Activated naive CD4-positive, alpha-beta T cell treated with anti-CD3 and anti-CD28 coated beads, Interleukin-2, amount 50 U/mL, for 16 hours (primary cell): ENCODE data around the gene SYTL2.

Experiments
- DNase-seq: peaks from one replicate; pipeline ENCODE4 v3.0.0-alpha.2; 2020

Gene SYTL2

DNA sequence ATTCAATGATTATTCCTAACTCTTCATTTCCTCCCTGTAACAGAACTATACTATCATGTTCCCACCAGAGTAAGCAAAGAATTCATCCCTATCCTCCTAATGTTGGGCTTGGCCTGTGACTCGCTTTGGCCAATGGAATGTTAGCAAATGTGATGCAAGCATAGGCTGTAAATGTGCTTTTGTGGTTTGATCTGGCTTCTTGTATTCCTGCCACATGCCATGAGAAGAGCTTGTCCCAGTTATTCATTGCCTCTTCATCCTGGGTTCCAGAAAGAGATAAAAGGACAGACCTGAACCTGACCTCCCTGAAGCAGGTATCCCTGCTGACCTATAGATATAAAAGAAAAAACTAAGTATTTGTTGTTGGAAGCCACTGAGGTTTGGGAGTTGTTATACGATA lies 51.0 kb downstream of the SYTL2 start:
- DNase-seq = no peak

DNA sequence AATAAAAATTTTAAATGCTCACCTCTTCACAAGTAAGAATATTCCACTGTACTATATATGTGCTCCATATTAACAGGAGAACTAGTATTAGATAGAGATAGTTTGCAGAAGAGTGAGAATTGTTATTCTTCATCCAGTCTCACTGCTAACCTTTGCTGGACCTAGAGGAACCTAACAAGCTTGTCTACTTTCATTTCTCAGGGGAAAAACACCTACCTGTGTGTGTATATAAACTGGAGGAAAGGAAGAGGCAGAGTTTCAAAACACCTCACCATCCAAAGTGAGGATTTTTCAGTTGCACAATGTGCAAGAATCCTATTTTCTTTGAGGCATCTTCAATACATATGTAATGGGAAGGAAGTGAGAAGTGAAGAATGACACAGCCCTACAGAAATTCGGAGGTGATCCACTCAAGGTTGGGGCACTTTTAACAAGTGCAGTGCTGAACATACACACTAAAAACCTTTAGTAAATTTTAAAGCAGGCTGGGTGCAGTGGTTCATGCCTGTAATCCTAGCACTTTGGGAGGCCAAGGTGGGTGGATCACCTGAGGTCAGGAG lies 52.4 kb downstream of the SYTL2 start:
- DNase-seq = no peak

DNA sequence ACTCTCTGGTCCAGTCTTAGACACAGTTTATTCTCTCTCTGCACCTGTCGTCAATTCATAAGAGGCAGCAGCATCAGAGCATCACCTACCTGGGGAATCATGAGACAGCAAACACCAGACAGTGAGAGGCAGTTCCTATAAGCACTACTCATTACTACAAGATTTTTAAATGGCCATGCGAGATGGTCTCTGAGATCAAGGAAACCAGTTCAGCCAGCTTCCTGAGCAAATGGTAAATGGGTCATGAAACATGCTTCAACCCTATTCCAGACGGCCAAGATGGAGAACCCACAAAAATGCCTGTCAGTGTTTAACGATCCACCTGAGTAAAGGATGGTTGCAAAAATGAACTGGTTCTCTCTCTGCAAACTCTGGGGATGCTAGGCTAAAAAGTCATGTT lies 52.9 kb downstream of the SYTL2 start:
- DNase-seq = no peak

DNA sequence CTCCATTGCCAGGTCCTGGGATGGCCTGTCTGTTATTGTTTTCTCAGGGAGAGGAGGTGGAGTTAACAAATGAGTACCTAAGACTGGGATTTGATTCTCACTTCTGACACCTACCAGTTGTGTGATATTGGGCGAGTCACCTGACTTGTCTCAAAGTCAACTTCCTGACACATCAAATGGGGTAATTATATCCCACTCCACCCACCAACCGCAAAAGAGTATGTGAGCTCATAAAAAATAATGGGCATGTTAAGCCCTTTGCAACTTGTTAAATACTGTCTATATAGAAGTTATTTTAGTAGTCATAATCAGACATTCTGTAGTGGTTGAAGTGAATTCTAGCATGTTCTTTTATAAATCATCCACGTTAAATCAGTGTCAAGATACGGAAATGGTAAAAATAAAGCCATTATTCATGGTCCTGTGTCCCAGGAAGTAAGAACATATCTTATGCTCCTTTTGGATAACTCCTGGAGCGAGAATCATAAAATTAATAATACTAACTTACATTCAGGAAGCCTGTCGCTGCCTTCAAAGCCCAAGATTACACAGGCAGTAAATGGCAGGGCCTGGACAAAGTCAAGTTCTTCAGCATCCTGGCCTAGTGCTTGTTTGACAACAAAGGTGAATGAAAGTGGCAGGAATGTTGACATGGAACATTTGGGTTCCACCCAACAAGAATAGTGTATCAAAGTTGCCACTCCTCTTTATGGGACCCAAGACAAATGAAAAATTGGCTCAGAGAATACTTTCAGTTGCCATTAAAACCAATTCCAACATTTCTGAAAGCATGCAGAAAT lies 54.3 kb downstream of the SYTL2 start:
- DNase-seq = peak; percentile 20

DNA sequence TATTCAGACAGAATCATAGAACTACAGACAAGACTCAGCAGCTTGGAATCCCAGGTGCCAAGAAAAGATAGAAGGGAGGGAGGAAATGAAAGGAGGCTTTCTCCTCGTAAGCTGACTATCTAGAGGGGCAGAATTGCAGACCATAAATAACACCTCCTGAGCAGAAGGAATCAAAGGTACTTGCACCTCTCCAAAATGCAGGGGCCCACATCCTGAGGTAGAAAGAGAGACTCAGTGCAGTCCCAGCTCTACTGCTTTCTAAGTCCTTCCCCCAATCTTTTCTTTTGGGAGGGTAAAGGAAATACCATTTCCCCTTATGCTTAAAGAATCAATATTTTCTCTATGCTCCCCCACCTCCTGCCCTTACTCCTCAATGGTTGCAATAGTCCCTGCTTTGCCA lies 55.2 kb downstream of the SYTL2 start:
- no peak for DNase-seq

DNA sequence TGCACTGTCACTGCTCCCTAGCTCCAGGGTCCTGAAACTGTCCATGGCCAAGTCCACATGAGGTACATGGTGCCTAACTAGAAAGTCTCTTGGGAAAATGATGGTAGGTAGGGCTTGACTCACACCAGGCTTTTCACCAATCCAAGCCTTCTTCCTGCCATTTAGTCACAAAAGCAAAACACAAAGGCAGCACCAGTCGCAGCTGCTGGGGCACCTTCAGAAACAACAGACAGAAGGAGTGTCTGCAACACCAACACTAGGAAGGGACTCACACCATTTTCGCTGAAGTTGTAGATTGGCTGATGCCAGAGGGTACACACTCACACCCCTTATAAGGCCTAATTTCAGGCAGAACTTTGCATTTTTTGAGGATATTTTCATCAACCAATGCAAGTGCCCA lies 55.7 kb downstream of the SYTL2 start:
- no peak for DNase-seq

DNA sequence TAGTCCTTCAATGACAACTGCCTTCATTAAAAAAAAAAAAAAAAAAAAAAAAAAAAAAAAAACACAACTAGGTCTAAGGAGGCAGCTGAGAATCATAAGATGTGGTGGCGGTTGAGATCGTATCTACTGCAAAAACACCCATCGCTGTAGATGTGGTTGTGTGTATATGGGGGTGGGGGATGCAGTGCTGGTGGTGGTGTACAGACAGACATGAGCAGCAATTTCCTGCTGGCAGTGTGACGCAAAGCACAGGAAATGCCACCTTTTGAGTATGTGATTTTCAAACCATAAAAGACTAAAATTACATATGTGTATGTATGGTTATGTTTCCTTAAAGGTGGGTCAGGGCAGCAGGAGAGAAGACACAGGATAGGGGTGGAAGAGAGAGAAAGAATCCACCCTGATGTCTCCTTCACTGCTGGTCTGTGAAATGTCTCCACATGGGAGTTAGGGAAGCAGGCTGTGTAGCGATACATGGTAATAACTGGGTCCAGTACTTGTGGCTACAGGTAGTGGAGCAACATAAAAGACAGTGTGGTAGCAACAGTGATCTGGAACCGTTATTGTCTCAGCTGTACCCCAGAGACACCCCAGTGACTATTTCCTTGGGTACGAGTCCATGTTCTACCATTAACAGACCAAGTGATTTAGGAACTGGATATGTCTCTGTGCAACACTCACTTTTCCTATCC lies 57.9 kb downstream of the SYTL2 start:
- peak; percentile 84 for DNase-seq

DNA sequence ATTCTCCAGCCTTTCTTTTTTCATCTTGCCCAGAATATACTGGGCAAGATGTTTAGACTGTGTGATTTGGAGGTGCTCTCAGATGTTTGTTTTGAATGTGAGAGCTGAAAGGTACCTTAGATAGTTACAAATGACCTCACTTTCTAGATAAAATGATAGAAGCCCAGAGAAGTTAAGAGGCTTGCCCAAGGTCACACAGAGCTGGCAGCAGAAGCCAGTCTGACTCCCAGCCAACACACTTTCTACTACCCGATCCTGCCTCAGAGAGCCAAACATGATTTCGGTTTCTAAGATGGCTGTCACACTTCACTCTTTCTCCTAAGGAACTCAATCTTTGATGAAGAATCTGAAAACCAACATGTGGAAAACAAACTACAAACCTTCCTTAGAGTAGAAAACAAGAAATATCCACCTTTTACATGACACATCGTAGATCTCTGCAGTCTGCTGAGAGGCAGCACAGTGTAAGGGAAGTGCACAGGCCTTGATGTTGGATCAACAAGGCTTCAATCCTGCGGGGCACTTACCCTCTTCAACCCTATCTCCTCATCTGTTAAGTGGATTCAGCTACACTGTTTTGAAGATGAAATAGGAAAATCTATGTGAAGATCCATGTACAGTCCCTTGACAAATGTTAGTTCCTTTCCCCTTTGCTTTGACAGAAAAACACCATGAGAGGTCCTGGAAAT lies 58.6 kb downstream of the SYTL2 start:
- DNase-seq = no peak

DNA sequence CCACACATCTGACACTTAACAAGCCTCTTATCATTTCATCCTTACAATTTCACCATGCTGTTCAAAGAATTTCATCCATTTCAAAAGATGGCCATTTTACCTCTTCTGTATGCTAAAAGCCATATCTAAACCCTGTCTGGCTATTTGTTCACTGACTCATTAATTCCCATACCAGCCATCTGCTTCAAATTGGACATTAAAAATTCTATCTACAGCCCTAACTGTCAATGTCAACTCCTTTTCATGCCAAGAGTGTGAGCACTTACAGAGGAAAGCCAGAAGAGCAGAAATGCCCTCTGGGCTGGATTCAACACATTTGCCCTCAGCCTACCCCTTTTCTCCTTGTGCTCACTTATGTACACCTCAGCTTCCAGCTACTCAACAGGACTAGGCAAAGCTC lies 59.2 kb downstream of the SYTL2 start:
- DNase-seq = no peak

DNA sequence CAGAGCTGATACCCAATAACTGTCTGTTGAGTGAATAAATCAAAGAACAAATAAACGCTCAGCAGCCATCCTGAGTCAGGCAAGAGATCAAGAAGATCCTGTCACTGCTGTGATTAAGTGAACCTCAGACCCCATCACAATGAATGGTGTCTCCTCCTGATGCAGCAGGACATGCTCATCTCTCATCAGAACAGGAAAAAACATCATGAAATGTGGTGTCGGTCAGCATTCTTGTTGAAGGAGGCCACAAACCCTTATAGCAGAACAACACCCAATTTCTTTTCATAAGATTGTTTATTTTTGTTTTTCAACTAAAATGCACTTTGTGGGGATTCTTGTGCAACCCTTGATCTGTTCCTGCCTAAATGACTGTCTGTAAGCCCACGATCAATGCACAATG lies 60.3 kb downstream of the SYTL2 start:
- no peak for DNase-seq

DNA sequence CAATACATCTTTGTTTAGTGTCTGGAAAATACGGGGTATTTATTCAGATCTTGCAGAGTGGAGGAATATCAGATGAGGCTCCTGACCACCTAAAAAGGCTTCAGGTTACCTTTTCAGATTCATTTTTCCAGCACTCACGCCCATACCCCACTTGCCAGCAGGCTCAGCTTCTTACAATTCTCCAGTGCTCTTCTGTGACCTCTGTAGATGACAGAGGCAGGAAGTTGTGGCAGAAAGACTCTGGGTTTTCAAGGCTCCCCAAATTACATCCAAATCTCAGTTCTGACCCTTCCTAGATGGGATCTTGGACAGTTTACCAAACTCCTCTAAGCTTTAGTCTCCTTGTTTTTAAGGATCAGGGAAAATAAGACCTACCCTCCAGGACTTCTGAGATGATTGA lies 61.1 kb downstream of the SYTL2 start:
- no peak for DNase-seq

DNA sequence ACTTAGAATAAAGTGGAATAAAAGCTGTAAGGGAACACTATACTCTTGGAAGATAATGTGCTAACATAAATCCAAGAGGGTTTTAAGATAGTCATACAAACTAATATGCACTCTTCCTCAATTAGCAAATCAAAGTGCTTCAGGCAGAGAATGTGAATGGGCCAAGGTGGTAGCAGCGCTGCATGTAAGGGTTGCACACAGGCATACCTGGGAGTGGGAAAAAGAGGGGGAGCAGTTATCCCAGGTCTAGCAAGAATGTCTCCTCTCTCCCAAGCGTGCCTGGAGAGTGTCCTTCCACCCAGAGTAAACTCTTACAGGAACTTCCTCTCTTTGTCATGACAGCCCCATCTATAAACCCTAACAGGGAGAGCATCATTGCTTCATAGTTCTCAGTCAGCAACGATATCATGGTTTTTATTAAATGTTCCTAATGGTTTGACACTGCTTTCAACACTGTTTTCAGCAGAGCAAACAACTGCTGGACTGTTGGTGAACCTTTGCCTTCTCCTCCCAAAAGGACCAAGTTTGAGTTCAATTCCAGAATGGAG lies 61.6 kb downstream of the SYTL2 start:
- no peak for DNase-seq

DNA sequence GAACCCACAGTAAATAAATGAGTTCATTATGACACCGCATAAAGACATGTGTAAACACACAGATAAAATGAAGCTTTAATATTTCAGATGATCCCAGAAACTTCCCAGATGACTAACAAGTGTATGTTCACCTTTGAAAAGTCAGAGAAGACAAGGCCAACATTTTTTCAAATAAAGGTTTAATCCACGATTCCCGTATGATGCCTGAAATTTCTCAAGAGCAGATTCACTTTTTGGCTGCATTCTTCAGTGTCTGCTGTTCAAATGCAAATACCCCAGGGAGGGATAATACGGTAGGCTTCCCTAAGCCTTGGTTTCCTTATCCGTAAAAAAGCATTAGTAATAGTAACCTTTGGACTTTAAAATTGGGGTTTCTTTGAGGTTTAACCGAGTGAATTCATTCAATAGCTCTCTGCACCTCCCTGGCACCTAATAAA lies 62.5 kb downstream of the SYTL2 start:
- no peak for DNase-seq

DNA sequence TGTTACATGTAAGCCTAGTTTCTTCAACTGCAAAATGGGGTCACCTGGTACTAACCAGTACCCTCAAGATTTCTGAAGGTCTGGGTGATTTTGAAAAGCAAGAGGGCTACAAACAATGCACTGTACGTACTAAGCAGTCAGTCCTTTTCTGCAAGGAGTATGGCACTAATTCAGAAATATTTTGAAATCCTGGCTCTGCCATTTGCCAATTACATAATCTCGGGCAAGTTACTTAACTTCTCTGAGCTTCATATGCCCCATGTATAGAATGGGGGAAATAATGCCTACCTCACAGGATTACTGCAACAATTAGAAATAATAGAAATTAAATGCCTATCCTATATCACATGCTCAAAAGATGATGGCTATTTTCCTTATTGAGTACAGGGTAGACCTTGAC lies 64.3 kb downstream of the SYTL2 start:
- no peak for DNase-seq

DNA sequence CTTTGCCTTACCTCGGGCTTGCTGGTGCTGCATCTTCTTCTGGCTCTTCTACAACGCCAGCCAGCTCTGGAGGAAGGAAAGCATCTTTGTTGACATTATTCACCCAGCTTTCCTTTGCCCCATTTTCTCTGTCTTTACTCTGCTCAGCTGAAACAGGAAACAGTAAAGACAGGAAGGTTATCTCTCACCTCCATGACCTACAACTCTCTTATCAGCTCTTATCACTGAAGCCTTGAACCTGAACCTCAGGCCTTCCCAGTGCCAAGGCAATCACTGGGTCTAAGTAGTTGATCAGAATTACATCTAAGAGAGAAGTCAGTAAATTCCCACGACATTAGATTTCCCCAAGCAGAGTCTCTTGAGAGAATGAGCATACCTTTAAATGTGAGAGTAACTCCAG lies 65.3 kb downstream of the SYTL2 start:
- DNase-seq = no peak

DNA sequence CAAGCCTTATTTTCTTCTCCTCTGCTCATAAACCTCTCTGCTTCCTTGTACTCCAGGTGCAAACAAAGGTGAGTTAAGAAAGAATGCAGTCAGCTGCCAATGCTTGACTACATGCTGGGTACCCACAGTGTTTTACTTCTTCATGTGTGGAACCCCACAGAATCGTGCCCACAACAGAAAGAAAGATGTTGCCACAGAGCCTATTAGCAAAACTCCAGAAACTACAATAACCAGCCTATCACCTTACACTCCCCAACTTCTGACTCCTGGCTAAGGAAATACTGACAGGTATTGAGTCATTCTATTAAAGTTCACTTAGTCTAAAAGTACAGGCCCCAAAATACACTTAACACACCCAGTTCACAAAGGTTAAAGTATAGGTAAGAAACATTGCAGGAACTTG lies 68.1 kb downstream of the SYTL2 start:
- no peak for DNase-seq

DNA sequence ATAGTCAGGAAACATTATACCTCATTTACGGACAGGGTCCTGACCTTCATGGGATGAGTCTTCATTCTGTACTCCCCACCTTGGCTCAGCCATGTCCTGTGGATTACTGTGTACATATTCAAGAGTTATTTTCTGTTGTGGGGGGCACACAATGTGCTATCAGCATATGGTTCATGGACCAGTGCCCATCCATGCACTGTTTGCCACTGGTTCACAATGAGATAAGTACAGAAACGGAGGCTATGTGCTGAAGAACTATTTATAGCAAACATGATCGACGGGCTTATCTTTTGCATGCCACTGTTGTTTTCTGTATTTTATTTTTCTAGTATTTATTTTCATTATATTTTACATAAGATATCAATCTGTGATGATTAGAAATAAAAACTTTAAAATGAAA lies 68.6 kb downstream of the SYTL2 start:
- no peak for DNase-seq

DNA sequence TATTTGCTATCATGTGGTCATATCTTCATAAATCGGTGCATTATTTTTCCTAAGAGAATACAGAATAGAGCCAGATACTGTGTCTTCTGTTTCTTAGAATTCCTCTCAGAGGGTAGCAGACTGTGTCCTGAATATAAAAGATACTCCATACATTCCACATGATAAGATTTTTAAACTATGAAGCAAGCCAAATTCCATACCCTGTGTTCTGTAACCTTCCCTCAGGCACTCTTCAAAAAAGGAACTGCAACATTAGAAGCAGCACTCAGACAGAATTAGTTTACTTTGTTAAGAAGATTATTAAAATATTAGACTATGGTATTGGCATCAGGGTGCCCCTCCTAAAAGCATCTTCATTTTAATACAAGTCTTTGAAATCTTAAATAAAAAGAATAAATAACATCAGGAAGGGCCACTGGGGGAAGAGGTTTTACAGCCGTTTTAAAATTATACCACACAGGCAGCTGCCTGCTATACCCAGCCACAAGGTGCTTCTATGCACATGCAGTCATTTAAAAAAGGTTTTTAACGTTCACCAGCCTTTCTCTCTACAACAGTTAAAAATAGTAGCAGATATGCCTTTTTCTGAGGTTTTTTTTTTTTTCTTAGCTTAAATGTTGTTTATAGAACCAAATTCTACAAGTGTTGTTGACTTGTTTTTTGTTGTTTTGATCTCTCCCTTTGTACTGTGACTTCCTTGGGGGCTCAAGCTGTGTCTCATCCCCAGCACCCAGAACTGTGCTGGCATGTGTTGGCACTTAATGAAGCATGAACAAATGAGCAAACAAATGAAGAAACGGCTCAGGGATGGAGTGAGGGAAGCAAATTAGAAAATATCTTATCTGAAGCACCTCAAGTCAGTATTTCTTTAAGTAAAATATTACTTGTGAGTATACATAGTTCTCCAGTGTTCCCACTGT lies 70.2 kb downstream of the SYTL2 start:
- no peak for DNase-seq

DNA sequence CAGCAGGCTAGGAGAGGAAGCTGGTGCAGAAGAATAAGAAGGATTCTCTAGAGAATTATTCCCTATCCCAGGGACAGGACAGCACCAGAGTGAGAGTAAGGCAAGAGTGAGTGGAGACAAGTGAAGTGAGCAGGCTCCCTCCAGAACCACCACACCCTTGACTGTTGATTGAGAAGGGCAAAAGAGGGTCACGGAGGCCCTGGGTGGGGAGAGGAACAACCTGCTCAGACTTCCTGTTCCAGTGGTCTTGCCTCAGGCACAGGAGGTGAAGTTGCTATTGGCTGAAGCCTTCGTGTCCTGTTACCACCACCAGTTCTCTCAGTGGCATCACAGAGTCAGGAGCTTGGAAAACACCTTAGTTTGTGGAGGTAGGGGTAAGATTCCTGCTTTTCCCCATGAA lies 73.2 kb downstream of the SYTL2 start:
- no peak for DNase-seq

DNA sequence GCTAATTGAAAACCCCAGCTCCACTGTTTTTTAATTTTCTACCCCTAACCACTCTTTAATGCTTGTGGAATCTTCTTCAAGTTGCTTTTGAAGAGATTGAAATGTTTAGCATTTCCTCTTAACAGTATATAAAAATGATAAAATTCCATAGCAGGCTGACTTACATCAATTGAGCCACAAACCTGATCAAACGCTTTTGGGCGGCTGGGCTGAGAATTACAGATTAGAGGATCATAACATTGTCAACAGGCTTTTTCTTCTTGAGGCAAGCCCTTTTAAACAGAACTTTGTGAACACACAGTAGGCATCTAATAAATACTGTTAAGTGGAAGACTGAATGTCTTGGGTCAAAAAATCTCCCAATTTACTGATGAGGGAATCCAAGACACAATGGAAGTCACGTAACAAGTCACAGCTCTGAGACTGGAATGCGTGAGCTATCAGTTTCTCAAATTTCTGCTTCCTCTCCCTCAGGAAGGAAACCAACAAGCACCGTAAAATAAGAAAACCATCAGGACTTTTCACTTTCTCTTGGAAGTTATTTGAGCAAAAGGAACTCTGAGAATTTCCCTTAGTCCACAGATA lies 75.0 kb downstream of the SYTL2 start:
- DNase-seq = no peak

DNA sequence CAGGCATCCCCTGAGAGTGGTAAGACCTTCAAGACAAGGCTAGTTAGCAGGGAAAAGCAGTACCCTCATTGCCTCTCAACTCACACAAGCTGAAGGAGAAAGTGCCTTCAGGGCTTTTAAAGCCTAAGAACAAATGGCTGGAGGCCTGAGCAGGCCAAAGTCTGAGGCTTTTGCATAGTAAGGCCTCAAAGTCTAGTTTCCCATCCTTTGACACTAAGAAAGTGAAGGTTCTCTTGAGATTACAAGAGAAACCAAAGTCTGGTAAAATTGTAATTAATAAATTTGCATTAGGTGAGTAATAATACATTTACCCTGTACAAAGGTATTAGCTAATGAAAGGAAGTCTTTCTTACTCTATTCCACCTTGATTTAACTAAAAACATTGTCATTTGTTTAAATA lies 78.0 kb downstream of the SYTL2 start:
- no peak for DNase-seq

DNA sequence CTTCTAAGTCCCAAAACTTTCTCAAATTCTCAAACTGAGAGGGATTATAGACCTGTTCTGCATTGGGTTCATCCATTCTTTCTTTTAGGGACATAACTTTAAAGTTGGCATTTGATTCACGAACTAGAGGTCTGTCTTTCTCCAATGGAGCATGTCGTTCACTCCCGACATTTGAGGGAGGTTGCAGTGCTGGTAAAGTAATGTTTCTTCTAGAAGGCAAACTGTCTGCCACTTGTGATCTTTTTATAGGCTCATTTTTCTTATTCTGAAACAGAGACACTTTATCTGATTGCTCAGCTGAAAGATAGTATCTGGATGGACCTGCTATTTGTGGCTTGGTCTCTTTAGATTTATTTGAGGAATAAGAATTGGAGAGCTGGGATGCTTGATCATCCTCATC lies 84.6 kb downstream of the SYTL2 start:
- DNase-seq = no peak
